Activated naive CD4-positive, alpha-beta T cell treated with anti-CD3 and anti-CD28 coated beads, Interleukin-2, amount 50 U/mL, for 24 hours (primary cell): ENCODE data around the gene AMPD3.

Experiments
- H3K27ac Mint-ChIP-seq: one replicate; pipeline ENCODE4 v1.8.0; 2021; ENCODE audit warnings: mild to moderate bottlenecking, mixed read lengths
- H3K27me3 Mint-ChIP-seq: one replicate; pipeline ENCODE4 v1.8.0; 2021; ENCODE audit warnings: mixed read lengths
- H3K36me3 Mint-ChIP-seq: one replicate; pipeline ENCODE4 v1.8.0; 2021; ENCODE audit warnings: mixed read lengths
- H3K4me1 Mint-ChIP-seq: one replicate; pipeline ENCODE4 v1.8.0; 2021; ENCODE audit warnings: mixed read lengths
- H3K4me3 Mint-ChIP-seq: one replicate; pipeline ENCODE4 v1.8.0; 2021; ENCODE audit warnings: mild to moderate bottlenecking, mixed read lengths
- H3K9me3 Mint-ChIP-seq: one replicate; pipeline ENCODE4 v1.8.0; 2021; ENCODE audit warnings: mixed read lengths

The AMPD3 gene

GRCh38 chr11:10447445-10447844 is 7.6 kb upstream of the AMPD3 start:
- peaks cover 51% of the 10 kb centered on the region for H3K4me1 Mint-ChIP-seq
- H3K27ac Mint-ChIP-seq, result no peak overlapping the region
- no peaks in the 10 kb centered on the region for H3K27me3 Mint-ChIP-seq
- no peaks in the 10 kb centered on the region for H3K9me3 Mint-ChIP-seq
- no peaks in the 10 kb centered on the region for H3K36me3 Mint-ChIP-seq
- no peak overlapping the region for H3K4me3 Mint-ChIP-seq

- H3K9me3 Mint-ChIP-seq, result no peaks in the 10 kb centered on the region
- peak overlapping the region; percentile 89 for H3K4me3 Mint-ChIP-seq
- H3K36me3 Mint-ChIP-seq, result no peaks in the 10 kb centered on the region
- peaks cover 57% of the 10 kb centered on the region for H3K4me1 Mint-ChIP-seq
- H3K27ac Mint-ChIP-seq, result peak overlapping the region; percentile 96
- no peaks in the 10 kb centered on the region for H3K27me3 Mint-ChIP-seq
Measured at GRCh38 chr11:10450462-10451425, 4.3 kb upstream of the AMPD3 start.

- Mint-ChIP-seq H3K9me3 (no peaks in the 10 kb centered on the region), H3K4me1 (peaks cover 66% of the 10 kb centered on the region), H3K27ac (peak overlapping the region; percentile 96)
Measured at GRCh38 chr11:10451426-10452116, 3.5 kb upstream of the AMPD3 start.

GRCh38 chr11:10452211-10452767 is 2.8 kb upstream of the AMPD3 start:
- Mint-ChIP-seq H3K4me1 (peaks cover 72% of the 10 kb centered on the region), H3K9me3 (no peaks in the 10 kb centered on the region), H3K4me3 (peak overlapping the region; percentile 89), H3K27me3 (no peaks in the 10 kb centered on the region), H3K27ac (peak overlapping the region; percentile 3), H3K36me3 (no peaks in the 10 kb centered on the region)

More at GRCh38 chr11:10451426-10452116, 3.5 kb upstream of the AMPD3 start:
- no peaks in the 10 kb centered on the region for H3K36me3 Mint-ChIP-seq
- H3K4me3 Mint-ChIP-seq, result peak overlapping the region; percentile 89
- H3K27me3 Mint-ChIP-seq, result no peaks in the 10 kb centered on the region

GRCh38 chr11:10453261-10453660 is 1.8 kb upstream of the AMPD3 start:
- Mint-ChIP-seq H3K4me3 (no peak overlapping the region), H3K27me3 (no peaks in the 10 kb centered on the region), H3K4me1 (peaks cover 81% of the 10 kb centered on the region)

GRCh38 chr11:10455637-10456487 is 798 bp downstream of the AMPD3 start:
- Mint-ChIP-seq H3K27ac (peak overlapping the region; percentile 94), H3K9me3 (no peaks in the 10 kb centered on the region), H3K4me3 (peak overlapping the region; percentile 85), H3K36me3 (no peaks in the 10 kb centered on the region), H3K4me1 (peaks cover 89% of the 10 kb centered on the region), H3K27me3 (no peaks in the 10 kb centered on the region)

More at GRCh38 chr11:10453261-10453660, 1.8 kb upstream of the AMPD3 start:
- H3K9me3 Mint-ChIP-seq, result no peaks in the 10 kb centered on the region
- no peak overlapping the region for H3K27ac Mint-ChIP-seq
- no peaks in the 10 kb centered on the region for H3K36me3 Mint-ChIP-seq

- peak overlapping the region; percentile 85 for H3K4me3 Mint-ChIP-seq
- H3K36me3 Mint-ChIP-seq, result no peaks in the 10 kb centered on the region
- peaks cover 84% of the 10 kb centered on the region for H3K4me1 Mint-ChIP-seq
- peak overlapping the region; percentile 94 for H3K27ac Mint-ChIP-seq
- H3K27me3 Mint-ChIP-seq, result no peaks in the 10 kb centered on the region
- H3K9me3 Mint-ChIP-seq, result no peaks in the 10 kb centered on the region
Measured at GRCh38 chr11:10456519-10456918, 1.5 kb downstream of the AMPD3 start.

GRCh38 chr11:10457901-10458300 is 2.8 kb downstream of the AMPD3 start:
- no peaks in the 10 kb centered on the region for H3K27me3 Mint-ChIP-seq
- H3K9me3 Mint-ChIP-seq, result no peaks in the 10 kb centered on the region
- peaks cover 72% of the 10 kb centered on the region for H3K4me1 Mint-ChIP-seq
- H3K27ac Mint-ChIP-seq, result peak overlapping the region; percentile 94
- H3K36me3 Mint-ChIP-seq, result peaks cover 5% of the 10 kb centered on the region
- peak overlapping the region; percentile 85 for H3K4me3 Mint-ChIP-seq

GRCh38 chr11:10459029-10459970 is 4.2 kb downstream of the AMPD3 start:
- no peaks in the 10 kb centered on the region for H3K27me3 Mint-ChIP-seq
- H3K4me1 Mint-ChIP-seq, result peaks cover 62% of the 10 kb centered on the region
- peak overlapping the region; percentile 99 for H3K27ac Mint-ChIP-seq
- H3K4me3 Mint-ChIP-seq, result peak overlapping the region; percentile 88
- no peaks in the 10 kb centered on the region for H3K9me3 Mint-ChIP-seq
- peaks cover 5% of the 10 kb centered on the region for H3K36me3 Mint-ChIP-seq

- peaks cover 10% of the 10 kb centered on the region for H3K36me3 Mint-ChIP-seq
- H3K27me3 Mint-ChIP-seq, result no peaks in the 10 kb centered on the region
- H3K4me1 Mint-ChIP-seq, result peaks cover 55% of the 10 kb centered on the region
- no peaks in the 10 kb centered on the region for H3K9me3 Mint-ChIP-seq
- H3K4me3 Mint-ChIP-seq, result no peak overlapping the region
- peak overlapping the region; percentile 1 for H3K27ac Mint-ChIP-seq
Measured at GRCh38 chr11:10460611-10461275, 5.7 kb downstream of the AMPD3 start.

- H3K4me1 Mint-ChIP-seq, result peaks cover 49% of the 10 kb centered on the region
- H3K36me3 Mint-ChIP-seq, result peaks cover 10% of the 10 kb centered on the region
- H3K27me3 Mint-ChIP-seq, result no peaks in the 10 kb centered on the region
- no peak overlapping the region for H3K27ac Mint-ChIP-seq
- H3K9me3 Mint-ChIP-seq, result no peaks in the 10 kb centered on the region
- no peak overlapping the region for H3K4me3 Mint-ChIP-seq
Measured at GRCh38 chr11:10461276-10461790, 6.3 kb downstream of the AMPD3 start.

GRCh38 chr11:10462746-10463300 is 7.8 kb downstream of the AMPD3 start:
- Mint-ChIP-seq H3K4me1 (peaks cover 44% of the 10 kb centered on the region), H3K27me3 (no peaks in the 10 kb centered on the region), H3K36me3 (peaks cover 18% of the 10 kb centered on the region), H3K4me3 (no peak overlapping the region), H3K9me3 (no peaks in the 10 kb centered on the region), H3K27ac (no peak overlapping the region)

- Mint-ChIP-seq H3K27me3 (no peaks in the 10 kb centered on the region), H3K9me3 (no peaks in the 10 kb centered on the region), H3K36me3 (peaks cover 7% of the 10 kb centered on the region), H3K4me1 (peaks cover 40% of the 10 kb centered on the region), H3K27ac (no peak overlapping the region), H3K4me3 (no peak overlapping the region)
Measured at GRCh38 chr11:10473371-10473770, 18.3 kb downstream of the AMPD3 start.
